H1 (cell line): Measurements from ENCODE around the gene SPATA22. TPM values are rescaled to one million over a fixed set of nuclear protein-coding genes. Genes with fewer than 3 reads are reported as not detected.

Source experiments
- CBX5 ChIP-seq: fragments of 300-800, 300-1000 bp; sonication (generic); IDR thresholded peaks from 2 replicates; pipeline ENCODE4 v1.7.1; 2016; ENCODE audit warnings: antibody characterized with exemption, low read length, low read depth
- CBX8 ChIP-seq: fragments of 300-800, 300-1000 bp; sonication (generic); IDR thresholded peaks from 2 replicates; pipeline ENCODE4 v1.7.1; 2016; ENCODE audit warnings: low read depth, low read length, borderline replicate concordance
- CHD7 ChIP-seq: fragments of 300-600 bp; sonication (generic); IDR thresholded peaks from 2 replicates; pipeline ENCODE4 v1.7.1; 2012; ENCODE audit warnings: low read length, moderate library complexity, mild to moderate bottlenecking, inconsistent platforms; ENCODE audit not compliant: insufficient replicate concordance
- JUND ChIP-seq: IDR thresholded peaks from 2 replicates; pipeline ENCODE4 v1.6.1; 2011; ENCODE audit warnings: mild to moderate bottlenecking, improper control_type of control experiment, low read length
- TAF1 ChIP-seq: IDR thresholded peaks from 2 replicates; pipeline ENCODE4 v1.6.1; 2011; ENCODE audit warnings: mild to moderate bottlenecking, low read depth, low read length
- TEAD4 ChIP-seq: IDR thresholded peaks from 2 replicates; pipeline ENCODE4 v1.6.1; 2012; ENCODE audit warnings: low read depth, low read length, inconsistent platforms, mixed read lengths
- polyA plus RNA-seq, 7 experiments: library from polyadenylated mRNA; depleted of rRNA in 3 of 7; stranded (reverse) in 5 of 7; unstranded in 2 of 7; fragments of >200 nt in 5 of 7; fragments of 200-250 nt in 2 of 7; gene quantifications; 1 replicate in 5 of 7; 2 replicates in 1 of 7; 4 replicates in 1 of 7; pipeline versions ENCODE4 v1.2.1 to v1.2.3, GENCODE V29; 2011 to 2013; ENCODE audit warnings: missing spikeins in 2 of 7, mixed read lengths in 2 of 7
- total RNA-seq: library from RNA; stranded (reverse); fragmentation: NEBNext Ultra II Directional; extraction: Animal tissue kit (Norgen Biotek cat#: 25700); gene quantifications from 2 replicates; pipeline ENCODE4 v1.2.1, GENCODE V29; 2021

Gene SPATA22
- total and polyA plus RNA-seq, 2 of the 8 experiments (the other 6 are each of a cell fraction or from before 2014, with no cell fraction given) = 0.06 TPM; not detected in 1

- TF ChIP-seq CHD7 (no peak), TAF1 (no peak), JUND (no peak), TEAD4 (no peak), CBX8 (no peak), CBX5 (no peak)
These were observed 60.5 kb downstream of the SPATA22 start, which contains the start of gene OR3A3 (continued) for GRCh38 chr17:3411070-3411469.
